Erythroblast (primary cell): ENCODE measurements around the gene FIG4.

Experiments used
- GATA1 ChIP-seq: IDR thresholded peaks from 2 replicates; pipeline ENCODE4 v1.6.1; 2011; ENCODE audit warnings: low read depth, mild to moderate bottlenecking, control low read depth, low read length, moderate library complexity
- POLR2A ChIP-seq: IDR thresholded peaks from 2 replicates; pipeline ENCODE4 v1.6.1; 2011; ENCODE audit warnings: mild to moderate bottlenecking, low read length

DNA sequence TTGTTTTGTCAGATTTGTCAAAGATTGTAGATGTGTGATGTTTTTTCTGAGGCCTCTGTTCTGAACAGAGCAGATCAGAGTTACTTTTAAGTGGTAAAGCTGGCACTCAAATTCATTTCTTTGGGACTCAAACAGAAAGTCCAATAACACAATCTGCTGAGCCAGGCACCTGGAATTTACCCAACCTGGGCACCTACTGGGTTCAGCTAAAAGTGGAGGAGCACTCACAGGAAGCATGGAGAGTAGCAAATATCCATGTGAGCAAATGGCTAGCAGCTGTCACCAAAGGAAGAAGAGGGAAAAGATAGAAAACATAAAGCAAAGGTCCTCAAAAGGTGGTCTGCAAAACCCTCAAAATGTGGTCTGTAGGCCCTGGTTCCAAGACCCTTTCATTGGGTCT is 116.8 kb downstream of the FIG4 start:
- TF ChIP-seq POLR2A: no peak
- TF ChIP-seq GATA1: no peak
